Activated naive CD4-positive, alpha-beta T cell treated with anti-CD3 and anti-CD28 coated beads for 36 hours (primary cell): ENCODE results near the gene SLU7. TPM values are rescaled to one million over a fixed set of nuclear protein-coding genes. Genes with fewer than 3 reads are reported as not detected.

Experiments used
- CTCF ChIA-PET: fragments of 350-600 bp; sonication (Branson Sonifier 250); formaldehyde crosslinking; loops from one replicate; lab custom pipeline; 2021; ENCODE audit warnings: antibody characterized with exemption; lab: Charles Lee
- DNase-seq: peaks from one replicate; pipeline ENCODE4 v3.0.0-alpha.2; 2020
- H3K27ac Mint-ChIP-seq: one replicate; pipeline ENCODE4 v1.8.0; 2021; ENCODE audit warnings: mild to moderate bottlenecking, mixed read lengths
- H3K27me3 Mint-ChIP-seq: one replicate; pipeline ENCODE4 v1.8.0; 2021; ENCODE audit warnings: low read depth, mixed read lengths
- H3K36me3 Mint-ChIP-seq: one replicate; pipeline ENCODE4 v1.8.0; 2021; ENCODE audit warnings: low read depth, mixed read lengths
- H3K4me1 Mint-ChIP-seq: one replicate; pipeline ENCODE4 v1.8.0; 2021; ENCODE audit warnings: low read depth, mixed read lengths
- H3K4me3 Mint-ChIP-seq: one replicate; pipeline ENCODE4 v1.8.0; 2021; ENCODE audit warnings: mild to moderate bottlenecking, moderate library complexity, mixed read lengths
- H3K9me3 Mint-ChIP-seq: one replicate; pipeline ENCODE4 v1.8.0; 2021; ENCODE audit warnings: mixed read lengths
- intact Hi-C: fragments of 100-400 bp; cut with micrococcal nuclease; formaldehyde crosslinking; loops from one replicate; pipeline ENCODE4 v1.15.1; 2023
- total RNA-seq, 2 experiments: library from RNA; stranded (reverse); gene quantifications; one replicate each; pipeline ENCODE4 v1.2.3, GENCODE V29; 2021

Gene SLU7
- total RNA-seq, 2 experiments from 2014 or later = 33.2 to 34.3 TPM

- CTCF ChIA-PET = interaction anchor here (0.6 to 1.4 kb wide), 3 partner anchors 10 to 29 kb away, joined by 3 to 4 read pairs (median 3); no protein-coding TSS in a partner anchor
- no peaks in the 10 kb centered on the region for H3K36me3 Mint-ChIP-seq
- no peak overlapping the region for H3K4me3 Mint-ChIP-seq
- H3K27ac Mint-ChIP-seq = no peak overlapping the region
- no peak for DNase-seq
- H3K27me3 Mint-ChIP-seq = peaks cover 2% of the 10 kb centered on the region
- intact Hi-C loops = loop anchor here (5.0 to 10.0 kb wide), 5 partner anchors 222 to 1102 kb away; no protein-coding TSS in a partner anchor
- peaks cover 12% of the 10 kb centered on the region for H3K4me1 Mint-ChIP-seq
- no peaks in the 10 kb centered on the region for H3K9me3 Mint-ChIP-seq
These were observed 16.7 kb upstream of the SLU7 start for GRCh38 chr5:160435532-160435931.

GRCh38 chr5:160434022-160434531 lies 15.2 kb upstream of the SLU7 start:
- intact Hi-C loops = loop anchor here (10.0 kb wide), 2 partner anchors 251 to 411 kb away; no protein-coding TSS in a partner anchor
- Mint-ChIP-seq H3K36me3 (peaks cover 2% of the 10 kb centered on the region), H3K4me1 (peaks cover 7% of the 10 kb centered on the region), H3K27me3 (peaks cover 2% of the 10 kb centered on the region), H3K4me3 (no peak overlapping the region), H3K9me3 (no peaks in the 10 kb centered on the region), H3K27ac (no peak overlapping the region)
- DNase-seq = peak; percentile 14
- CTCF ChIA-PET = interaction anchor here (1.4 kb wide), 1 partner anchor 12 kb away, joined by 3 read pairs; no protein-coding TSS in a partner anchor

GRCh38 chr5:160432787-160433186 lies 13.9 kb upstream of the SLU7 start:
- Mint-ChIP-seq H3K4me3 (no peak overlapping the region), H3K9me3 (no peaks in the 10 kb centered on the region), H3K27ac (no peak overlapping the region), H3K4me1 (peaks cover 5% of the 10 kb centered on the region), H3K36me3 (peaks cover 13% of the 10 kb centered on the region), H3K27me3 (peaks cover 2% of the 10 kb centered on the region)
- CTCF ChIA-PET = no interaction called here
- intact Hi-C loops = loop anchor here (10.0 kb wide), 2 partner anchors 252 to 412 kb away; no protein-coding TSS in a partner anchor
- no peak for DNase-seq

GRCh38 chr5:160432196-160432595 lies 13.3 kb upstream of the SLU7 start:
- no peaks in the 10 kb centered on the region for H3K9me3 Mint-ChIP-seq
- H3K36me3 Mint-ChIP-seq = peaks cover 19% of the 10 kb centered on the region
- CTCF ChIA-PET = no interaction called here
- H3K4me1 Mint-ChIP-seq = peaks cover 5% of the 10 kb centered on the region
- DNase-seq = no peak
- H3K4me3 Mint-ChIP-seq = no peak overlapping the region
- no peak overlapping the region for H3K27ac Mint-ChIP-seq
- peaks cover 2% of the 10 kb centered on the region for H3K27me3 Mint-ChIP-seq
- intact Hi-C loops = loop anchor here (10.0 kb wide), 2 partner anchors 253 to 413 kb away; no protein-coding TSS in a partner anchor

- no peak for DNase-seq
- CTCF ChIA-PET = interaction anchor here (4.0 kb wide), 1 partner anchor 11 kb away, joined by 33 read pairs; no protein-coding TSS in a partner anchor
- Mint-ChIP-seq H3K36me3 (peaks cover 47% of the 10 kb centered on the region), H3K4me1 (peaks cover 23% of the 10 kb centered on the region), H3K27me3 (no peaks in the 10 kb centered on the region), H3K9me3 (no peaks in the 10 kb centered on the region), H3K27ac (no peak overlapping the region), H3K4me3 (no peak overlapping the region)
- intact Hi-C loops = no loop called here
These were observed 8.7 kb upstream of the SLU7 start for GRCh38 chr5:160427607-160428006.

GRCh38 chr5:160423099-160423498 lies 4.2 kb upstream of the SLU7 start:
- H3K36me3 Mint-ChIP-seq = peaks cover 47% of the 10 kb centered on the region
- peaks cover 39% of the 10 kb centered on the region for H3K4me1 Mint-ChIP-seq
- CTCF ChIA-PET = interaction anchor here (1.8 to 7.7 kb wide), 2 partner anchors 16 to 18 kb away, joined by 4 to 61 read pairs; no protein-coding TSS in a partner anchor
- H3K9me3 Mint-ChIP-seq = no peaks in the 10 kb centered on the region
- H3K27me3 Mint-ChIP-seq = no peaks in the 10 kb centered on the region
- H3K27ac Mint-ChIP-seq = no peak overlapping the region
- intact Hi-C loops = no loop called here
- DNase-seq = no peak
- peak overlapping the region; percentile 92 for H3K4me3 Mint-ChIP-seq

GRCh38 chr5:160421625-160422258 lies 2.9 kb upstream of the SLU7 start, which contains the start of gene PTTG1:
Gene PTTG1, plus strand, starts transcription at chr5:160421855. Its CDS starts 458 bp downstream, at chr5:160422313.
- CTCF ChIA-PET = interaction anchor here (0.6 to 7.7 kb wide), 5 partner anchors 13 to 112 kb away, joined by 3 to 61 read pairs (median 3); no protein-coding TSS in a partner anchor
- Mint-ChIP-seq H3K27me3 (no peaks in the 10 kb centered on the region), H3K4me3 (peak within 1 kb of the TSS; percentile 92), H3K9me3 (no peaks in the 10 kb centered on the region), H3K4me1 (peaks cover 47% of the 10 kb centered on the region), H3K27ac (peak within 1 kb of the TSS; percentile 83), H3K36me3 (peaks cover 37% of the 10 kb centered on the region)
- peak; percentile 94 for DNase-seq
- intact Hi-C loops = loop anchor here (1.0 kb wide), 2 partner anchors 47 to 302 kb away; partner anchors contain the start of gene PWWP2A

- H3K4me3 Mint-ChIP-seq = peak overlapping the region; percentile 97
- CTCF ChIA-PET = interaction anchor here (1.1 to 7.7 kb wide), 2 partner anchors 18 to 40 kb away, joined by 3 to 61 read pairs; no protein-coding TSS in a partner anchor
- peaks cover 34% of the 10 kb centered on the region for H3K36me3 Mint-ChIP-seq
- intact Hi-C loops = no loop called here
- DNase-seq = no peak
- peak overlapping the region; percentile 94 for H3K27ac Mint-ChIP-seq
- H3K4me1 Mint-ChIP-seq = peaks cover 53% of the 10 kb centered on the region
- no peaks in the 10 kb centered on the region for H3K27me3 Mint-ChIP-seq
- no peaks in the 10 kb centered on the region for H3K9me3 Mint-ChIP-seq
These were observed 1.4 kb upstream of the SLU7 start for GRCh38 chr5:160420331-160420610.

GRCh38 chr5:160419458-160420330 lies 813 bp upstream of the SLU7 start:
- no peak for DNase-seq
- Mint-ChIP-seq H3K27me3 (no peaks in the 10 kb centered on the region), H3K4me3 (peak overlapping the region; percentile 97), H3K36me3 (peaks cover 31% of the 10 kb centered on the region), H3K27ac (peak overlapping the region; percentile 94), H3K4me1 (peaks cover 47% of the 10 kb centered on the region), H3K9me3 (no peaks in the 10 kb centered on the region)
- intact Hi-C loops = loop anchor here (1.0 to 10.0 kb wide), 5 partner anchors 19 to 1215 kb away; partner anchors contain the start of genes FAM200C, RNF145 and TTC1
- CTCF ChIA-PET = interaction anchor here (1.1 to 7.7 kb wide), 2 partner anchors 19 to 40 kb away, joined by 3 to 61 read pairs; no protein-coding TSS in a partner anchor

GRCh38 chr5:160399402-160400353 lies 19.2 kb downstream of the SLU7 start, which contains the start of gene FAM200C:
Gene FAM200C, minus strand, starts transcription at chr5:160400054. Its CDS starts 4,564 bp downstream, at chr5:160395490.
- Mint-ChIP-seq H3K36me3 (peaks cover 9% of the 10 kb centered on the region), H3K9me3 (no peaks in the 10 kb centered on the region), H3K27ac (peak within 1 kb of the TSS; percentile 21), H3K4me3 (peak within 1 kb of the TSS; percentile 79), H3K27me3 (no peaks in the 10 kb centered on the region), H3K4me1 (peaks cover 12% of the 10 kb centered on the region)
- peak; percentile 84 for DNase-seq
- intact Hi-C loops = loop anchor here (1.0 to 10.0 kb wide), 3 partner anchors 20 to 1235 kb away; partner anchors contain the start of genes PWWP2A and SLU7
- CTCF ChIA-PET = interaction anchor here (2.2 kb wide), 1 partner anchor 9 kb away, joined by 17 read pairs; no protein-coding TSS in a partner anchor

GRCh38 chr5:160398806-160399205 lies 20.1 kb downstream of the SLU7 start:
- Mint-ChIP-seq H3K4me1 (peaks cover 12% of the 10 kb centered on the region), H3K27ac (no peak overlapping the region), H3K27me3 (no peaks in the 10 kb centered on the region), H3K9me3 (no peaks in the 10 kb centered on the region), H3K4me3 (peak overlapping the region; percentile 79), H3K36me3 (peaks cover 4% of the 10 kb centered on the region)
- intact Hi-C loops = loop anchor here (1.0 kb wide), 1 partner anchor 280 kb away; the partner anchor contains the start of gene PWWP2A
- CTCF ChIA-PET = no interaction called here
- no peak for DNase-seq
